ENCODE data around the gene TEX264.
A peak's percentile ranks its signal among the peaks of the same experiment; 100 is the strongest.

TEX264 gene

GRCh38 chr3:51670823-51671733 lies at the start of gene TEX264:
TSS of gene TEX264 (plus strand) at chr3:51671252. CDS start at chr3:51674305, 3,053 bp downstream.
- no peak for TF ChIP-seq EZH2 (IDR thresholded peaks at IDR 0.05; ENCODE audit: borderline replicate concordance, low read depth, low read length, severe bottlenecking)
- TF ChIP-seq, protein P1, sequence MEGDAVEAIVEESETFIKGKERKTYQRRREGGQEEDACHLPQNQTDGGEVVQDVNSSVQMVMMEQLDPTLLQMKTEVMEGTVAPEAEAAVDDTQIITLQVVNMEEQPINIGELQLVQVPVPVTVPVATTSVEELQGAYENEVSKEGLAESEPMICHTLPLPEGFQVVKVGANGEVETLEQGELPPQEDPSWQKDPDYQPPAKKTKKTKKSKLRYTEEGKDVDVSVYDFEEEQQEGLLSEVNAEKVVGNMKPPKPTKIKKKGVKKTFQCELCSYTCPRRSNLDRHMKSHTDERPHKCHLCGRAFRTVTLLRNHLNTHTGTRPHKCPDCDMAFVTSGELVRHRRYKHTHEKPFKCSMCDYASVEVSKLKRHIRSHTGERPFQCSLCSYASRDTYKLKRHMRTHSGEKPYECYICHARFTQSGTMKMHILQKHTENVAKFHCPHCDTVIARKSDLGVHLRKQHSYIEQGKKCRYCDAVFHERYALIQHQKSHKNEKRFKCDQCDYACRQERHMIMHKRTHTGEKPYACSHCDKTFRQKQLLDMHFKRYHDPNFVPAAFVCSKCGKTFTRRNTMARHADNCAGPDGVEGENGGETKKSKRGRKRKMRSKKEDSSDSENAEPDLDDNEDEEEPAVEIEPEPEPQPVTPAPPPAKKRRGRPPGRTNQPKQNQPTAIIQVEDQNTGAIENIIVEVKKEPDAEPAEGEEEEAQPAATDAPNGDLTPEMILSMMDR (IDR thresholded peaks at IDR 0.05; ENCODE audit: borderline replicate concordance, extremely low read depth, low read length, poor library complexity, severe bottlenecking), result no peak
- H3K27me3 ChIP-seq (ENCODE audit: insufficient read depth, low read length, poor library complexity), result no peaks in the 10 kb centered on the region
- peak within 1 kb of the TSS; percentile 92 for H3K27ac ChIP-seq (ENCODE audit: low read length)
- peak; percentile 90 for DNase-seq
- H3K4me2 ChIP-seq (ENCODE audit: insufficient read depth, low read length), result peak within 1 kb of the TSS; percentile 93
- peaks cover 48% of the 10 kb centered on the region for H3K4me1 ChIP-seq (ENCODE audit: insufficient read depth, low read length)
- peaks cover 21% of the 10 kb centered on the region; the same call in 1 of the 2 replicates for H4K20me1 ChIP-seq (ENCODE audit: insufficient read depth, low read length)
- peak; percentile 75 for ATAC-seq (ENCODE audit: insufficient read depth, low read depth)
- H3K9ac ChIP-seq (ENCODE audit: low read depth, low read length), result peak within 1 kb of the TSS; percentile 97
- H2AFZ ChIP-seq (ENCODE audit: low read depth, low read length), result peak within 1 kb of the TSS; percentile 91
- H3K4me3 ChIP-seq (ENCODE audit: low read depth in 1 of 2, low read length in 2 of 2), result peak within 1 kb of the TSS; percentile 54 to 84
- H3K79me2 ChIP-seq (ENCODE audit: insufficient read depth, low read length), result peaks cover 39% of the 10 kb centered on the region
- peaks cover 21% of the 10 kb centered on the region for H3K36me3 ChIP-seq (ENCODE audit: insufficient read depth, low read length)
- H3K9me3 ChIP-seq (ENCODE audit: insufficient read depth, low read length, severe bottlenecking), result no peaks in the 10 kb centered on the region

GRCh38 chr3:51622413-51622812 lies 48.6 kb upstream of the TEX264 start:
- H3K4me2 ChIP-seq (ENCODE audit: insufficient read depth, low read length), result no peak overlapping the region
- H3K27me3 ChIP-seq (ENCODE audit: insufficient read depth, low read length, poor library complexity), result no peaks in the 10 kb centered on the region
- no peak overlapping the region for H3K4me3 ChIP-seq (ENCODE audit: low read depth in 1 of 2, low read length in 2 of 2)
- no peak overlapping the region for H3K9ac ChIP-seq (ENCODE audit: low read depth, low read length)
- DNase-seq, result no peak
- peaks cover 24% of the 10 kb centered on the region; the same call in 1 of the 2 replicates for H3K79me2 ChIP-seq (ENCODE audit: insufficient read depth, low read length)
- no peak for ATAC-seq (ENCODE audit: insufficient read depth, low read depth)
- no peaks in the 10 kb centered on the region for H3K9me3 ChIP-seq (ENCODE audit: insufficient read depth, low read length, severe bottlenecking)
- peaks cover 11% of the 10 kb centered on the region; the same call in 1 of the 2 replicates for H4K20me1 ChIP-seq (ENCODE audit: insufficient read depth, low read length)
- peaks cover 4% of the 10 kb centered on the region for H3K36me3 ChIP-seq (ENCODE audit: insufficient read depth, low read length)
- H2AFZ ChIP-seq (ENCODE audit: low read depth, low read length), result no peak overlapping the region
- no peak overlapping the region for H3K27ac ChIP-seq (ENCODE audit: low read length)
- no peaks in the 10 kb centered on the region for H3K4me1 ChIP-seq (ENCODE audit: insufficient read depth, low read length)
- no peak for TF ChIP-seq EZH2 (IDR thresholded peaks at IDR 0.05; ENCODE audit: borderline replicate concordance, low read depth, low read length, severe bottlenecking)
- TF ChIP-seq, protein P1 (IDR thresholded peaks at IDR 0.05; ENCODE audit: borderline replicate concordance, extremely low read depth, low read length, poor library complexity, severe bottlenecking), result no peak

- DNase-seq (no peak), ATAC-seq (ENCODE audit: insufficient read depth, low read depth) (no peak)
- Histone ChIP-seq H3K36me3 (ENCODE audit: insufficient read depth, low read length) (peaks cover 8% of the 10 kb centered on the region), H3K79me2 (ENCODE audit: insufficient read depth, low read length) (peaks cover 21% of the 10 kb centered on the region; the same call in 1 of the 2 replicates), H3K27ac (ENCODE audit: low read length) (no peak overlapping the region), H2AFZ (ENCODE audit: low read depth, low read length) (no peak overlapping the region), H3K4me2 (ENCODE audit: insufficient read depth, low read length) (no peak overlapping the region), H4K20me1 (ENCODE audit: insufficient read depth, low read length) (peaks cover 11% of the 10 kb centered on the region; the same call in 1 of the 2 replicates), H3K9me3 (ENCODE audit: insufficient read depth, low read length, severe bottlenecking) (no peaks in the 10 kb centered on the region), H3K9ac (ENCODE audit: low read depth, low read length) (no peak overlapping the region), H3K4me3 (ENCODE audit: low read depth in 1 of 2, low read length in 2 of 2) (no peak overlapping the region), H3K27me3 (ENCODE audit: insufficient read depth, low read length, poor library complexity) (no peaks in the 10 kb centered on the region), H3K4me1 (ENCODE audit: insufficient read depth, low read length) (no peaks in the 10 kb centered on the region)
- no peak for TF ChIP-seq EZH2 (IDR thresholded peaks at IDR 0.05; ENCODE audit: borderline replicate concordance, low read depth, low read length, severe bottlenecking)
- TF ChIP-seq, protein P1 (IDR thresholded peaks at IDR 0.05; ENCODE audit: borderline replicate concordance, extremely low read depth, low read length, poor library complexity, severe bottlenecking), result no peak
These were observed 48.2 kb upstream of the TEX264 start for GRCh38 chr3:51622868-51623267.
